Hepatocyte (in vitro differentiated cells): ENCODE results near the gene SUB1. TPM values are rescaled to one million over a fixed set of nuclear protein-coding genes. Genes with fewer than 3 reads are reported as not detected.

Experiments
- DNase-seq: peaks from one replicate; pipeline ENCODE4 v3.0.0-alpha.2; 2016; ENCODE audit warnings: low spot score
- H2AFZ ChIP-seq: fragments of 200-600 bp; sonication (generic); 2 replicates; pipeline ENCODE4 v1.6.0; 2016; ENCODE audit warnings: antibody characterized with exemption, mild to moderate bottlenecking
- H3K27ac ChIP-seq: fragments of 200-600 bp; sonication (generic); 2 replicates; pipeline ENCODE4 v1.5.1; 2016; ENCODE audit warnings: mild to moderate bottlenecking
- H3K27me3 ChIP-seq: fragments of 200-600 bp; sonication (generic); 2 replicates; pipeline ENCODE4 v1.6.1; 2016
- H3K36me3 ChIP-seq: fragments of 200-600 bp; sonication (generic); replicated peaks from 2 replicates; pipeline ENCODE4 v1.5.1; 2016; ENCODE audit warnings: low read depth; ENCODE audit not compliant: insufficient read depth
- H3K4me1 ChIP-seq: fragments of 200-600 bp; sonication (generic); 2 replicates; pipeline ENCODE4 v1.5.1; 2016; ENCODE audit warnings: mild to moderate bottlenecking, moderate library complexity; ENCODE audit not compliant: insufficient read depth
- H3K4me2 ChIP-seq: fragments of 200-600 bp; sonication (generic); 2 replicates; pipeline ENCODE4 v1.6.0; 2016
- H3K4me3 ChIP-seq: fragments of 200-600 bp; sonication (generic); 2 replicates; pipeline ENCODE4 v1.5.1; 2016; ENCODE audit warnings: mild to moderate bottlenecking
- H3K79me2 ChIP-seq: fragments of 200-600 bp; sonication (generic); 2 replicates; pipeline ENCODE4 v1.6.0; 2017; ENCODE audit warnings: mild to moderate bottlenecking
- H3K9me2 ChIP-seq: fragments of 200-600 bp; sonication (generic); replicated peaks from 2 replicates; pipeline ENCODE4 v1.6.0; 2017; ENCODE audit warnings: mild to moderate bottlenecking; ENCODE audit not compliant: insufficient read depth
- H3K9me3 ChIP-seq: fragments of 200-600 bp; sonication (generic); 2 replicates; pipeline ENCODE4 v1.5.1; 2016; ENCODE audit warnings: low read depth, mild to moderate bottlenecking
- H4K20me1 ChIP-seq: fragments of 200-600 bp; sonication (generic); 2 replicates; pipeline ENCODE4 v1.6.0; 2016; ENCODE audit warnings: mild to moderate bottlenecking; ENCODE audit not compliant: insufficient read depth, poor library complexity, severe bottlenecking
- CTCF ChIP-seq: fragments of 200-600 bp; sonication (generic); IDR thresholded peaks from 2 replicates; pipeline ENCODE4 v1.5.1; 2016; ENCODE audit warnings: antibody characterized with exemption, mild to moderate bottlenecking; ENCODE audit not compliant: poor library complexity
- EZH2 ChIP-seq: fragments of 200-600 bp; sonication (generic); IDR thresholded peaks from 2 replicates; pipeline ENCODE4 v1.6.1; 2016; ENCODE audit warnings: antibody characterized with exemption, mild to moderate bottlenecking, borderline replicate concordance
- EZH2phosphoT487 ChIP-seq: fragments of 200-600 bp; sonication (generic); IDR thresholded peaks from one replicate; pipeline ENCODE4 v1.6.1; 2018; ENCODE audit warnings: antibody characterized with exemption, mild to moderate bottlenecking, low read depth, moderate library complexity; ENCODE audit not compliant: unreplicated experiment, severe bottlenecking
- WGBS: methylation state at CpG from one replicate; pipeline ENCODE4 v1.1.6; 2016; ENCODE audit warnings: low lambda C conversion rate; ENCODE audit errors: missing lambda C conversion rate; 5-methylcytosine and 5-hydroxymethylcytosine counted together
- polyA plus RNA-seq: library from polyadenylated mRNA; unstranded; fragments of >200 nt; fragmentation: Nextera tagmentation; extraction: Ambion mirVana; gene quantifications from 2 replicates; pipeline ENCODE4 v1.2.1, GENCODE V29; 2016
- total RNA-seq: library from RNA; depleted of rRNA; stranded (reverse); fragments of >200 nt; gene quantifications from 2 replicates; pipeline ENCODE4 v1.2.3, GENCODE V29; 2014

The SUB1 gene
- total and polyA plus RNA-seq, 2 experiments from 2014 or later, result 340 to 394 TPM

- Histone ChIP-seq H3K4me1 (peaks cover 5% of the 10 kb centered on the region), H3K36me3 (no peaks in the 10 kb centered on the region), H3K4me2 (peak overlapping the region; percentile 70), H3K79me2 (peaks cover 37% of the 10 kb centered on the region), H3K9me3 (no peaks in the 10 kb centered on the region), H4K20me1 (peaks cover 38% of the 10 kb centered on the region), H3K27me3 (no peaks in the 10 kb centered on the region), H3K27ac (peak overlapping the region; percentile 99), H2AFZ (peak overlapping the region; percentile 73), H3K4me3 (peak overlapping the region; percentile 1), H3K9me2 (no peaks in the 10 kb centered on the region)
- TF ChIP-seq EZH2phosphoT487 (no peak), EZH2 (no peak), CTCF (no peak)
- DNase-seq, result no peak
- 23% methylated on average over 8 of the region's 8 CpGs for WGBS
Observed at GRCh38 chr5:32585122-32585445, 273 bp upstream of the SUB1 start.

- peaks cover 47% of the 10 kb centered on the region for H3K79me2 ChIP-seq
- no peaks in the 10 kb centered on the region for H3K27me3 ChIP-seq
- no peaks in the 10 kb centered on the region for H3K36me3 ChIP-seq
- peak overlapping the region; percentile 99 for H3K27ac ChIP-seq
- H3K9me3 ChIP-seq, result no peaks in the 10 kb centered on the region
- peak overlapping the region; percentile 79 for H3K4me2 ChIP-seq
- H3K9me2 ChIP-seq, result no peaks in the 10 kb centered on the region
- H3K4me3 ChIP-seq, result peak overlapping the region; percentile 80
- H4K20me1 ChIP-seq, result peaks cover 43% of the 10 kb centered on the region
- H2AFZ ChIP-seq, result no peak overlapping the region
- TF ChIP-seq CTCF (no peak), EZH2 (no peak), EZH2phosphoT487 (no peak)
- DNase-seq, result no peak
- WGBS, result under 1% methylated on average over 6 of the region's 6 CpGs
- peaks cover 5% of the 10 kb centered on the region for H3K4me1 ChIP-seq
Observed at GRCh38 chr5:32586276-32586599, 881 bp downstream of the SUB1 start.

DNA sequence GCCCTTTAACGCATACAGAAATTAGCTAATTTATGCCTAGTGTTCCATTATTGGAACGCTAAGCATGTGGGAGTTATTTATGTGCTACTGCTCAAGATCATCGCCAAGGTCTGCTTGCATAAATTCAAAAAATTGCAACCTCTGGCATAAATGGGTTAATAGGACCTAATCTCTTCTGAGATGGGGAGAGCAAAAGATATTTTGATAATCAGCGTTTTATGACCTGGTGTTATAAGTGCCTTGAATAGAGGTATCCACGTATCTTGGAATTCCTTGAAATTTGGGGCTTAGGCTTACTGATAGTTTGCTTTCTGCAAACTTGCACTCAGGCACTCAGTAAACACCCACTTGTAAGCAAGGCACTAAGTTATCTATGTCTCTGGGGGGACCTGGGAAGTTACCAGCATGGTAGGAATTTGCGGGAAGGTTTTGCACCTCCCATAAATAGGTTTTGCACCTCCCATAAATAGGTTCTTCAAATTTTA, 1.8 kb downstream of the SUB1 start:
- no peak for DNase-seq
- peaks cover 5% of the 10 kb centered on the region for H3K4me1 ChIP-seq
- H3K27me3 ChIP-seq, result no peaks in the 10 kb centered on the region
- H3K4me2 ChIP-seq, result peak overlapping the region; percentile 79
- peaks cover 55% of the 10 kb centered on the region for H3K79me2 ChIP-seq
- H2AFZ ChIP-seq, result no peak overlapping the region
- no peak overlapping the region for H3K27ac ChIP-seq
- TF ChIP-seq CTCF (no peak), EZH2phosphoT487 (no peak), EZH2 (no peak)
- H3K4me3 ChIP-seq, result peak overlapping the region; percentile 80
- H3K9me2 ChIP-seq, result no peaks in the 10 kb centered on the region
- WGBS, result 75% methylated on average over 6 of the region's 6 CpGs
- peaks cover 52% of the 10 kb centered on the region for H4K20me1 ChIP-seq
- no peaks in the 10 kb centered on the region for H3K9me3 ChIP-seq
- peaks cover 3% of the 10 kb centered on the region for H3K36me3 ChIP-seq

- Histone ChIP-seq H3K79me2 (peaks cover 78% of the 10 kb centered on the region), H3K27ac (no peak overlapping the region), H2AFZ (no peak overlapping the region), H3K9me2 (no peaks in the 10 kb centered on the region), H3K4me3 (no peak overlapping the region), H3K4me2 (no peak overlapping the region), H3K4me1 (peaks cover 5% of the 10 kb centered on the region), H4K20me1 (peaks cover 72% of the 10 kb centered on the region), H3K27me3 (no peaks in the 10 kb centered on the region), H3K9me3 (no peaks in the 10 kb centered on the region), H3K36me3 (peaks cover 7% of the 10 kb centered on the region)
- WGBS, result 92% methylated on average over 8 of the region's 8 CpGs
- TF ChIP-seq EZH2 (no peak), CTCF (no peak), EZH2phosphoT487 (no peak)
- DNase-seq, result no peak
Observed at GRCh38 chr5:32589416-32589815, 4.1 kb downstream of the SUB1 start.
